PFSK-1 (cell line): ENCODE results near the gene CCDC24.
A peak's percentile ranks its signal among the peaks of the same experiment; 100 is the strongest.

Experiments
- POLR2AphosphoS5 ChIP-seq: IDR thresholded peaks from 2 replicates; pipeline ENCODE4 v1.6.1; 2012; ENCODE audit warnings: low read depth, mild to moderate bottlenecking, control low read depth, low read length, moderate library complexity
- REST ChIP-seq, 2 experiments: IDR thresholded peaks; 2 replicates each; pipeline versions ENCODE4 v1.6.1 to v1.8.0; 2011 to 2012; ENCODE audit warnings: low read depth in 2 of 2, low read length in 2 of 2, control low read depth in 1 of 2, inconsistent platforms in 1 of 2, mild to moderate bottlenecking in 1 of 2, moderate library complexity in 1 of 2; ENCODE audit not compliant: insufficient read depth in 1 of 2
- SIN3A ChIP-seq: IDR thresholded peaks from 2 replicates; pipeline ENCODE4 v1.6.1; 2012; ENCODE audit warnings: mild to moderate bottlenecking, low read length, moderate library complexity, borderline replicate concordance; ENCODE audit not compliant: insufficient read depth
- TAF1 ChIP-seq: IDR thresholded peaks from 2 replicates; pipeline ENCODE4 v1.6.1; 2012; ENCODE audit warnings: low read length, control low read depth, borderline replicate concordance; ENCODE audit not compliant: insufficient read depth

GRCh38 chr1:43977376-43978263 lies 13.8 kb upstream of the CCDC24 start:
- TF ChIP-seq POLR2AphosphoS5 (no peak), REST (IDR thresholded peaks at IDR 0.05; ENCODE audit: insufficient read depth in 1 of 2, low read depth in 2 of 2, low read length in 2 of 2) (no peak), TAF1 (no peak), SIN3A (peak; percentile 31; the same call in 1 of the 2 replicates)
